Activated naive CD4-positive, alpha-beta T cell treated with anti-CD3 and anti-CD28 coated beads, Interleukin-2, amount 50 U/mL, for 16 hours (primary cell): Measurements from ENCODE around the gene MID1.

ENCODE experiments used
- DNase-seq: peaks from one replicate; pipeline ENCODE4 v3.0.0-alpha.2; 2020

MID1 gene, protein sequence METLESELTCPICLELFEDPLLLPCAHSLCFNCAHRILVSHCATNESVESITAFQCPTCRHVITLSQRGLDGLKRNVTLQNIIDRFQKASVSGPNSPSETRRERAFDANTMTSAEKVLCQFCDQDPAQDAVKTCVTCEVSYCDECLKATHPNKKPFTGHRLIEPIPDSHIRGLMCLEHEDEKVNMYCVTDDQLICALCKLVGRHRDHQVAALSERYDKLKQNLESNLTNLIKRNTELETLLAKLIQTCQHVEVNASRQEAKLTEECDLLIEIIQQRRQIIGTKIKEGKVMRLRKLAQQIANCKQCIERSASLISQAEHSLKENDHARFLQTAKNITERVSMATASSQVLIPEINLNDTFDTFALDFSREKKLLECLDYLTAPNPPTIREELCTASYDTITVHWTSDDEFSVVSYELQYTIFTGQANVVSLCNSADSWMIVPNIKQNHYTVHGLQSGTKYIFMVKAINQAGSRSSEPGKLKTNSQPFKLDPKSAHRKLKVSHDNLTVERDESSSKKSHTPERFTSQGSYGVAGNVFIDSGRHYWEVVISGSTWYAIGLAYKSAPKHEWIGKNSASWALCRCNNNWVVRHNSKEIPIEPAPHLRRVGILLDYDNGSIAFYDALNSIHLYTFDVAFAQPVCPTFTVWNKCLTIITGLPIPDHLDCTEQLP

GRCh38 chrX:10620121-10620699 lies at the start of gene MID1:
MID1 (minus strand) TSS chrX:10620585; CDS start chrX:10567547, 53,038 bp downstream.
- peak; percentile 8 for DNase-seq

- DNase-seq, result no peak
These were observed 46.8 kb upstream of the MID1 start for GRCh38 chrX:10667143-10667542.

GRCh38 chrX:10666102-10666501 lies 45.7 kb upstream of the MID1 start:
- no peak for DNase-seq

DNA sequence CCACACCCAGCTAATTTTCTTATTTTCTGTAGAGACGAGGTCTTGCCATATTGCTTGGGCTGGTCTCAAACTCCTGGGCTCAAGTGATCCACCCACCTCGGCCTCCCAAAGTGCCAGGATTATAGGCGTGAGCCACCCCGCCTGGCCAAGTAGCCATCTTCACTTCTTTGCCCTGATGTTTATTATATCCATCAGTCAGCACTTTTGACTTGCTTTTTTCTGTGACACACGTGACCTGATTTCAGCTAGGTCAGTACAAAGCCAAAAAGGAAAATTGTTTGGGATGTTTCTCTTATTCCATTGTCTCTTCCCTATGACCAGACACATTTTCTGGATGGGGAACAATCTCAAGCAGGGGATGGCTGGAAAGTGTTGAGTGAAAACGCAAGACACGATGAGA lies 45.3 kb upstream of the MID1 start:
- no peak for DNase-seq

DNA sequence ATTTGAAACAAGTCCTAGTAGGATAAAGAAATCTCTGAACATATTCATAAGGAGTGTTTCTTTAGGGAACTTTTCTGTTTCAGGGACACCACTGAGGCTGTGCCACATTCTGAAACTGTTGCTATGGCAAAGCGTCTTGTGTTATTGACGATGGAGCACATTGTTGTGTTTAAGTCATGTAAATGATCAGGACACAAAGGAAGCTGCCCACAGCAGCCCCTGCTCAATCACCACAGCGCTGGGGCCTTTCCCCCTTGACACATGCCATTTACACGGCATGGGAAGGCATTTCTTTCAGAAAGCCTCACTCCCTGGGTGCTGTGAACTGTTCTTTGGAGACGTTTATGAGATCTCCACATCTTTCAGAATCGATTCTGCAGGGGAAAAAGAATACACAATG lies 39.8 kb upstream of the MID1 start:
- no peak for DNase-seq

- DNase-seq, result no peak
These were observed 35.8 kb upstream of the MID1 start for GRCh38 chrX:10656214-10656613.

- no peak for DNase-seq
These were observed 34.6 kb upstream of the MID1 start for GRCh38 chrX:10654960-10655359.

GRCh38 chrX:10653302-10653701 lies 32.9 kb upstream of the MID1 start:
- DNase-seq, result no peak

GRCh38 chrX:10649265-10649664 lies 28.9 kb upstream of the MID1 start:
- no peak for DNase-seq

- DNase-seq, result no peak
These were observed 28.2 kb upstream of the MID1 start for GRCh38 chrX:10648614-10649013.

- no peak for DNase-seq
These were observed 16.5 kb upstream of the MID1 start for GRCh38 chrX:10636851-10637250.

DNA sequence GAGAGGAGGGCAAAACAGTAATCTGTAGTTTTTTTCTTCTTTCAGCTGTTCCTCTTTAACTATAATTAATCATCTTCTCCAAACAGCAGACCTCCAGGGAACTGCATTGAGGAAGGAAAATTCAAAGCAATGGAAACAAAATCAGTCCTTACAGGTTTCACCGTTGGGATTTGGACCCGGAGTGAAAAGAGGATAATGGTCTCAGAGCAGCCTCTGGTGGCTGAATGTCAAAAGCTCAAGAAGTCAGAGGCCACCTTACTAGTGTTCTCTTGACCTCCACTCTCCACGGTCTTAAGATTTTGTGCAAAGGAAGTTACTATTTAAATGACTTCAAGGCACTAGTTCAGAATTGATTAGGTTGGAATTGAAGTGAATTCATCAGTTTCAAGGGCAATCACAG lies 16.0 kb upstream of the MID1 start:
- no peak for DNase-seq

DNA sequence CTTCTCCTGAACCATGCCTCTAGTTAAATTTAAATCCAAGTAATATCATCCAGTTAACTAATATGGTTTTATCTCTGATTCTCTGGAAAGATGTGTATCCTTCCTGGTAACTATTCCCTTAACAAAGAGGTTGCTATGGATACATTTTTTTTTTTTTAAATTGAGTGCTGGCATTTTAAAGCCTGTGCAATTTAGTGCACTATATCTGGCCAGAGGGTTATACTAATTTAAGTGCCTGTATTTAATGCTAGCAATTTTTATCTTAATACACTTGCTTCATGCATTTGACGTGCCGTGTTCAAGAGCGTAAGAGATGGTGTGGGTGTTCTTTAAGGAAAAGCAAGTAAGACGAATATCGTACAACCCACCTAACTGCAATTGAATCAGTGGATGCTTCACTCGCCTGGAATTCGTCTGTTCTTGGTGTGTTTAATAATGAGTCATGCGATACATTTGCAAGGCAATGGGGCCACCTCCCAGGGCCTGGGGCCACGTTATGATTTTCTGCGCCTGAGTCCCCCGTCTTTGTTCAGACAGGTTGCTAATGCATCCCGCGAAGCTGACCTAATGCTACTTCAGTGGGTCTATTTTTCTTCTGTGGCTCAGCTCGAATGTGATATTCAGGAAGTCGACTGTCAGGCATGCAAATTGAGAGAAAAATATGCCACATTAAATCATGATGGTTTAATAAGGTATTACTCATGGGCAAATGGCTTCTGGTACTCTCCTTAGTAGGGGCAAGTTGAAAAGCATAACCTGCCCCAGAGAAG lies 14.2 kb upstream of the MID1 start:
- no peak for DNase-seq

DNA sequence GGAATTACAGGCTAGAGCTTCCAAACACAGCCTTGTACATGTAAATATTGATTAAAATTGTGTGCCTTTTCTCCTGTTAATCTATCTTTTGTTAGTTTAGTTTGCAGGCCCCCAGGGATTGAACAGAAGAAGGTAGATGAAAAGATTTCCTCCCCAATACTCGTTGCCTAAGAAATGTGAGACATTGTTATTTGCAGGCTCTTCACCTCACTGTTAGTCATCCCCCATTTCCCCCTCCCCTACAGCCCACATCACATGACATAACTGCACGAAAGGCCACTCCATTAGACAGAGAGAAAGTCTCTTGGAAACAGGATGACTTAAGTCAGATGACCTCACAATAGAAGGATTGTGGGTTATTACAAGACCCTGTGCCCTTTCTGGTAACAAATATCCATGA lies 13.3 kb upstream of the MID1 start:
- no peak for DNase-seq

- no peak for DNase-seq
These were observed 11.2 kb upstream of the MID1 start for GRCh38 chrX:10631416-10632145.

GRCh38 chrX:10630320-10630719 lies 9.9 kb upstream of the MID1 start:
- DNase-seq, result no peak

DNA sequence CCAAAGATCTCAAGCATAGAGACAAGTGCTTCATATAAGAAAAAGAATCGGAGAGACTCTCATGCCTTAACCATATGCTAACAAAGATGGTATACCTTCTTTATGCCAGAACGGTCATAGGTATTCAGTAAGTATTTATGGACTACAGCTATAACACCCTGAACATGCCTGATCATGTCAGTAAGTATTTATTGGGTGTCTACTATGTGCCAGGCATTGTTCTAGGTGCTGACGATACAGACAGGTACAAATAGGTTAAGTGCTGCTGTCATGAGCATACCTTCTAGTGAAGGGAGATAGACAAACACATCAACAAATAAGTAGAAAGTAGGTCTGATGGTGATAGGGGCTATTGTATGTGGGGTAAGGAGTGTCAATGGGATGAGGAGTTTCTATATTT lies 9.5 kb upstream of the MID1 start:
- DNase-seq, result no peak

GRCh38 chrX:10628906-10629305 lies 8.5 kb upstream of the MID1 start:
- no peak for DNase-seq

- no peak for DNase-seq
These were observed 1.8 kb upstream of the MID1 start for GRCh38 chrX:10622197-10622596.

GRCh38 chrX:10619425-10620046 lies 849 bp downstream of the MID1 start:
- no peak for DNase-seq

DNA sequence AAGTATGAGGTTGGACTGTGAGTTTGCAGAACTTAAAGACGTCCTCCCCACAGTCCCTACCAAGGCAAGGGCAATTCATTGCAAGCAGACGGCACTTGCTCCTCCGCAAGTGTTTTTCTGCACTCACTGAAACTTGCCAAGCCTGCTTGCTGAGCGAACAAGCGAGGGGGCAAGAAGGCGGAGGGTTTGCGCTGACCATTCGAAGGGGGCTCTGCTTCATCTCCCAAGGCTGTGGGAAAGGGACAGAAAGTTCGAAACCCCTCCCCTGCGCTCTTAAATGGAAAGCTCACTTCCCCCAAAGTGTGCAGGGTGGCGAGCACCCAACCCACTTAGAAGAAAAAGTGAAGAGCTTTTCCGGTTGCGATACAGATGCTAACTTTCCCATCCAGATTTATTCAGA lies 1.4 kb downstream of the MID1 start:
- DNase-seq, result no peak

GRCh38 chrX:10617999-10618351 lies 2.4 kb downstream of the MID1 start:
- DNase-seq, result no peak
